ENCODE measurements around the gene INSYN2B.

INSYN2B gene

GRCh38 chr5:169933127-169933526 is 47.2 kb downstream of the INSYN2B start:
- DNase-seq (ENCODE audit: low spot score), result no peak

- no peak for DNase-seq (ENCODE audit: low spot score)
Measured at GRCh38 chr5:169923988-169924387, 56.3 kb downstream of the INSYN2B start.

- DNase-seq (ENCODE audit: low spot score), result no peak
Measured at GRCh38 chr5:169922474-169922873, 57.8 kb downstream of the INSYN2B start.

- no peak for DNase-seq (ENCODE audit: low spot score)
Measured at GRCh38 chr5:169921949-169922348, 58.3 kb downstream of the INSYN2B start.

GRCh38 chr5:169921384-169921783 is 58.9 kb downstream of the INSYN2B start:
- no peak for DNase-seq (ENCODE audit: low spot score)

GRCh38 chr5:169920474-169920873 is 59.8 kb downstream of the INSYN2B start:
- DNase-seq (ENCODE audit: low spot score), result no peak

- no peak for DNase-seq (ENCODE audit: low spot score)
Measured at GRCh38 chr5:169918228-169918627, 62.1 kb downstream of the INSYN2B start.

- no peak for DNase-seq (ENCODE audit: low spot score)
Measured at GRCh38 chr5:169917500-169917899, 62.8 kb downstream of the INSYN2B start.

GRCh38 chr5:169914766-169915165 is 65.5 kb downstream of the INSYN2B start:
- DNase-seq (ENCODE audit: low spot score), result no peak

- no peak for DNase-seq (ENCODE audit: low spot score)
Measured at GRCh38 chr5:169913479-169913878, 66.8 kb downstream of the INSYN2B start.

- peak; percentile 13 for DNase-seq (ENCODE audit: low spot score)
Measured at GRCh38 chr5:169911448-169912212, 68.7 kb downstream of the INSYN2B start.

- no peak for DNase-seq (ENCODE audit: low spot score)
Measured at GRCh38 chr5:169910393-169910792, 69.9 kb downstream of the INSYN2B start.

- no peak for DNase-seq (ENCODE audit: low spot score)
Measured at GRCh38 chr5:169909945-169910344, 70.3 kb downstream of the INSYN2B start.

- DNase-seq (ENCODE audit: low spot score), result no peak
Measured at GRCh38 chr5:169908864-169909263, 71.4 kb downstream of the INSYN2B start.

- no peak for DNase-seq (ENCODE audit: low spot score)
Measured at GRCh38 chr5:169906745-169907649, 73.3 kb downstream of the INSYN2B start.

GRCh38 chr5:169905017-169905416 is 75.3 kb downstream of the INSYN2B start:
- no peak for DNase-seq (ENCODE audit: low spot score)

GRCh38 chr5:169904508-169904907 is 75.8 kb downstream of the INSYN2B start:
- DNase-seq (ENCODE audit: low spot score), result no peak

- no peak for DNase-seq (ENCODE audit: low spot score)
Measured at GRCh38 chr5:169904059-169904458, 76.2 kb downstream of the INSYN2B start.

- no peak for DNase-seq (ENCODE audit: low spot score)
Measured at GRCh38 chr5:169901896-169902295, 78.4 kb downstream of the INSYN2B start.

GRCh38 chr5:169897481-169897880 is 82.8 kb downstream of the INSYN2B start:
- no peak for DNase-seq (ENCODE audit: low spot score)

GRCh38 chr5:169895926-169896325 is 84.4 kb downstream of the INSYN2B start:
- no peak for DNase-seq (ENCODE audit: low spot score)

GRCh38 chr5:169893571-169893970 is 86.7 kb downstream of the INSYN2B start:
- DNase-seq (ENCODE audit: low spot score), result no peak

GRCh38 chr5:169893010-169893409 is 87.3 kb downstream of the INSYN2B start:
- DNase-seq (ENCODE audit: low spot score), result no peak
